NCI-H460 (cell line): ENCODE results near the gene IQCE. TPM values are rescaled to one million over a fixed set of nuclear protein-coding genes. Genes with fewer than 3 reads are reported as not detected.
"Not testable (repeated sequence)": the region's sequence is repeated elsewhere in the genome, so short reads cannot be mapped to it uniquely, and the experiment has no call there.

Experiments used
- DNase-seq: peaks from one replicate; pipeline ENCODE4 v3.0.0-alpha.2; 2016; ENCODE audit warnings: low read depth; ENCODE audit errors: extremely low read depth
- total RNA-seq: library from RNA; depleted of rRNA; stranded (reverse); fragments of >200 nt; shearing (Covaris generic); gene quantifications from 2 replicates; pipeline ENCODE4 v1.2.3, GENCODE V29; 2014

IQCE gene
- total RNA-seq, 1 experiment from 2014 or later: 9.2 TPM

GRCh38 chr7:2596464-2597272, 37.9 kb downstream of the IQCE start:
- DNase-seq: no peak

DNA sequence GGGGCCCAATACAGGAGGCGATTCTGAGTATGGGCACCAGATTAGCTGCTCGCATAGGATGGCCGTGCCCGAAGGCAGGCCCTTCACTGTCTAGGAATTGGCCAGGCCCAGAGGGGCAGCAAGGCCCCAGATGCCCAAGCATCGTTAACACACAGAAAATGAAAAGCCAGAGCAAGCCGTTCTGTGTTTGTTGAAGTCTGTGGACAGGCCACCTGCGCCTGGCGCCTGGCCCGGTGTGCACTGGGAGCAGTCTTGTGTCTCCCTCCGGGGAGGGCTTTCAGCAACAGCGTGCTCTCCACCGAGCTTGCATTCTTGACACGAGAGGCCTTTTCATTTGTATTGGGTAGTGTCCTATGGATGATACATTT, 38.5 kb downstream of the IQCE start:
- no peak for DNase-seq

- DNase-seq: no peak
These were observed 39.5 kb downstream of the IQCE start for GRCh38 chr7:2598154-2598823.

GRCh38 chr7:2601065-2601464, 42.3 kb downstream of the IQCE start:
- DNase-seq: no peak

GRCh38 chr7:2601907-2602306, 43.1 kb downstream of the IQCE start:
- no peak for DNase-seq

DNA sequence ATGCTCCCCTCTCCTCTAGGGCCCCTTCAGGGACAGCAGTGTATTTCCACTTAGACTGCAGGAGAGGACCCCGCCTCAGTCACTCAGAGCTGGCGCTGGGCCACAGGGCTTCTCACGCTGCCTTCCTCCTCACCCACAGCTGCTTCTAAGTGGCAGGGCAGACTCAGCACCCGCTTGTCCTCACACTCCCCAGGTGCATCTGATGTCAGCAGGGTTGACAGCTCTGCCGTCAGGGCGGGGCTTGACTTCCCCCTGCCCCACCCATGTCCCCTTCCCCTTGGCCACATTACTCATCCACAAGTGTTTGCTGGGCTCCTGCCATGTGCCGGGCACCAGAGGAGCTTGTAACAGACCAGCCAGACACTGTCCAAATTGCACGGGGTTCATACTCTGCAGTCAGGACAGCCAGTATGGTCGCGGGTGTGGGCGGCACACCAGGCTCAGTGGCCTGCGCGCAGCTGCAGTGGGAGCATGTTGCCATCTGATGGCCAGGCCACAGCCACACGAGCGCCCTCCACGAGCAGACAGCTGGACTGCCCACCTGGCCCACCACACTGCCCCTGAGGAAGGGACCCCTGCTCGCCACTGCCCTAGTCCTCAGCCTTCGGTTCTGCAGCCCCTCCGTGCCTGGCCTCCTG, 43.7 kb downstream of the IQCE start:
- no peak for DNase-seq

DNA sequence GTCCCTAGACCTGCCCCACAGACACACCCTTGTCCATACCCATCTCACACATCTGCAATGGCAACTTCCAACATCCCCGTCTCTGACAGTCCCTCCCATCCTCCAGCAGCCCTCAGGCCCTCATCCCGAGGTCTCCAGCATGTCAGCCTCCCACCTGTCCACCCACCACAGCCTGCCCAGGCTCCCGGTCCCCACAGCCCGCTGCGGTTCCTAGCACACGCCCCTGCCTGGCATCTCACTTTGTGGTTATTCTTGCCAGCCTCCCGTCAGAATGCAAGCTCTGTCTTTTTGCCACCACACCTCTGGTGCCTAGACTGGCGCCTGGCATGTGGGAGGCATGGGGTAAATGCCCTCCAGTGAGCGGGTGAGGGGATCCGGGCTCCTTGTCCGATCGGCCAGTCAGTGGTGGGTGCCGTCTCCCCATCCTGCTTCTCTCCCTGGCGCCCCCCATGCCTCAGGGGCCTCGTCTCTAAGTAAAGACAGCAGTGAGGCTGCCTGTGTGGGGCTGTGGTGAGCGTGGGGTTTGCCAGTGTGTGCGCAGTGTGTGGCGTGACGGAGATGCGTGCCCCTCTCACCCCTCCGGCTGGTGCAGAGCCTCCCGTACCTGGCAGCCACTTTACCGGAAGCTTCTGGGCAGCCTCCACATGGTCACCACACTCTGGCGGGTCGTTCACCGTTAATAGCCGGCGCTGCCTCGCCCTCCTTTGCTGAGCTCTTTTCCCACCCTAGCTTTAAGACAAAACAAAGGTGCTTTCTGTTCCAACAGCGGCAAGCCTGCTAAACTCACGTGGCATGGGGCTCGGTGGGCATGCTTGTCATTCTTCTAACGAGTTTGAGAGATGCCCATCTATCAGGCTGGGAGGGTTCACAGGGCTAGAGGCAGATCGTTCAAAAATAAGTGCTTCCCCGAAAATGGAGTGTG, 44.5 kb downstream of the IQCE start:
- no peak for DNase-seq

GRCh38 chr7:2604608-2605174, 45.9 kb downstream of the IQCE start:
- no peak for DNase-seq

DNA sequence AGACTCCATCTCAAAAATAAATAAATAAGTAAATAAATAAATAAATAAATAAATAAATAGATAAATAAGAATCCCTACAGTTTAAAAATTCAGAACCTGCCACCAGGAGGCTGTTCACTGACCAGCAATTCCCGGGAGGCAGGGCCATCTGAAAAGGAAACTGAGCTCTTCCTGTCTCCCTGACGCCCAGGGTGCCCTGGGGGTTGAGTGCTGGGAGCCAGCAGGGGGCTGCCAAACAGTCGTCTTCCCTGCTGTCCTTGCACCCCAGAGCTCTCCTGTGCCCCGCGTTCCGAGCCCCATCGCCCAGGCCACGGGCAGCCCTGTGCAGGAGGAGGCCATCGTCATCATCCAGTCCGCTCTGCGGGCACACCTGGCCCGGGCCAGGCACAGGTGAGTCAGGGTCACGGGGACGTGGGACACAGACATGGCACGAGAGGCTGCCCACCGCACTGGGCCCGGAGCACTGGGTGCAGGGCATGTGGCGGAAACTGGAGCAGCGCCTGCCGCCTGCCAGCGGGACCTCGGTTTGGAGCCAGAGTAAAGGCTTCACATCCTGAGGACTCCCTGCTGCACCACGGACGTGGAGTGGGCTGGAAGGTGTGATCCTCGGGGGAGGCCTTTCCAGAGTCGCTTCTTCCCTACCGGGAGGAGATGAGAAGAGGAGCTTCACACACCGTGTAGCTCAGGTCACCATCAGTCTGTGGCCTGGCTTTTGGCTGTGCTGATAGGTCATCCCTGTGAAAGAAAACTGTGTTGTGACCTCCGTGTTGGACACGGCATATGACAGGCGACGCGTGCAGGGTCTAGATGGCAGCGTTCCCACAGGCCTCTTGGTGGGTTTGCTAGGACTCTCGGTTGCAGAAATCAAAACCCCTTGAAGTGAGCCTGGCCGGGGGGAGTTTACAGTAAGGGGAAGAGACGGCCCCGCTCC, 47.1 kb downstream of the IQCE start:
- DNase-seq: no peak

- no peak for DNase-seq
These were observed 47.8 kb downstream of the IQCE start for GRCh38 chr7:2606539-2606936.

GRCh38 chr7:2607122-2607922, 48.5 kb downstream of the IQCE start:
- no peak for DNase-seq

DNA sequence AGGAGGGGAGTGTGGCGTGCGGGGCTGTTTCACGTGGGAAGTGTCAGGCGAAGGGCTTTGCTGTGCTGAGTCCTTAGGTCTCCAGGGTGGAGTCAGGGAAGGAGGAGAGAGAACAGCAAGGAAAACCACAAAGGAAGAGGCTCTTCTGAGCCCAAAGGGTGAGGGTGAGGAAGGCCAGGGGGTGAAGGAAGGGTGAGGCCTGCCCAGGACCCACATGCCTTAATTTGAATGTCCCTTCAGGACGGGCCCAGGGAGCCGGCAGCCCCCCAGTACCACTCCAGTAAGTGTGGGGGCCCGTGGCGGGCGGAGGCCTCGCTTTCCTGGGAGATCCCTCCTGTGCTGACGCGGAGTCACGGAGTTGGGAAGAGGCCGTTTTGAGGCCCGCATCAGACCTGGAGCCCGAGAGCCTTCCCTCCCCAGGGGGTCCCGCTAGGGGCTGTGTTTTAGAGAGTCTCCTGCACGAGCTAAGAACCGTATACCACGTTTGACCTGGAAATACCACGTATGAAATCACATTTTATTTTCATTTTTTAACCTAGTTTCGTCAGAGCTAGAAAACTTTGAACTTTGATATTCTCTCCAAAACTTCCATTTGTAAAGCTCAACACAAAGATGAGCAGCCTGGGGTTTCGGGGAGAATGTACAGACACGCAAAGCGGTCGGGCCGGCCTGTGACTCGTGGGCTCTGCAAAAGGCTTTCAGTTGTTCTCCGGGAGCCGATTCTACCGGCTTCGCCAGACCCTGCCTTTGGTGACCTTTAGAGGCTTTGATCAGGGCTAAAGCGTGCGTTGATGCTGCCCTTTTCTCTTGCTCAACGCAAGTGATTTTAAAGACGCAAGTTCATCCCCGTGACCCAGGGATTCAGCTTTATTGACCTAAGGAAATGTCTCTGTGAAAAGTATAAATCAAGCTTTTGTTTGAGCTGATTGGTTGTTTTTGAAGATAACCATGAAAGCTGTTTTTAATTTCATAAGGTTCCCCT, 49.4 kb downstream of the IQCE start:
- no peak for DNase-seq

DNA sequence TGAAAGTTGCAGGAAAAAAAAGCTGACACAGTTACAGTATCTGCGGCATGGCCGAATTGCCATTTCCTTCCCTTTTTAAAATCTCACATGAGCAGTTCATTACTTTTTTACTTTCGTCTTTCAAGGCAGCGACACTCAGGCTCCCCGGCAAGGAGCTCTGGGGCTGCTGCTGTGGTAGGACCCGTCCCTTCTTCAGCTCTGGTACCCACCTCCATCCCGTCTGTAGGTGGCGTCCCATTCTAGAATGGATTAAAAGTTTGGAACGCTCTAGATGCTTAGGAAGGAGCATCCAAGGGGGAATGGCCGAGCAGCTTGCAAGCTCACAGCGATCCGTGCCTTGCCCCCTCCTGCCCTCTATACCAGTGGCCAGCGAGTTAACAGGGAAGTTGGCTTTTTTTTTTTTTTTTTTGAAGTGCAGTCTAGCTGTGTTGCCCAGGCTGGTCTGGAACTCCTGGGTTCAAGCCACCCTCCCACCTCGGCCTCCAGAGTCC, 50.2 kb downstream of the IQCE start:
- no peak for DNase-seq

DNA sequence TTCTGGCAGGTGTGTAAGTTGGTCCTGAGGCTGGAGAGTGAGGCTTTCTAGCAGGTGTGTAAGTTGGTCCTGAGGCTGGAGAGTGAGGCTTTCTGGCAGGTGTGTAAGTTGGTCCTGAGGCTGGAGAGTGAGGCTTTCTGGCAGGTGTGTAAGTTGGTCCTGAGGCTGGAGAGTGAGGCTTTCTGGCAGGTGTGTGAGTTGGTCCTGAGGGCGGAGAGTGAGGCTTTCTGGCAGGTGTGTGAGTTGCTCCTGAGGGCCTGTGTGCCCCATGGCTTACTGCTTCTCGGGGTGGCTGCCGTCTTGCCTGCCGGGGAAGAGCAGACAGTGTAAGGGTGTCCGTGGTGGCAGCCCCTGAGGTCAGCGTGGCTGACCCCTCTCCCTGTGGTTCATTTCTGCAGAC, 50.9 kb downstream of the IQCE start:
- DNase-seq: not testable (repeated sequence)

- DNase-seq: no peak
These were observed 51.7 kb downstream of the IQCE start for GRCh38 chr7:2610466-2610865.

DNA sequence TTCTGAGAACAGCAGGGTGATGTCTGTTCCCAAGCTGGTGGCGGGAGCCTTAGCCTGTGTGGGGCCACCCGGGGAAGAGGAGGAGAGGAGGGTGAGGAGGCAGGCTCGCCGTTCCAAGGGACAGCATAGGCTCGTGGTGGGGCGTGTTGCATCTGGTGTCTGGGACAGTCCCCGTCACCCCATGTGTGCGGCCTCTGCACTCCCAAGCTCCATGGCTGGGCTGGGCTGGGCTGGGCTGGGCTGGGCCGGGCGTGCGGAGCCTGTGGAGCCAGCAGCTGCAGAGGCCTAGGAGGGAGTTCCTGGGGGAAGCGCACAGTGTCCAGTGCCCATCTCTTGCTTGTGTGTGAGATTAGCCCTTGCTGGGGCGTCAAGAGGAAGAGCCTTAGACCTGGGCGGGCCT, 52.1 kb downstream of the IQCE start:
- no peak for DNase-seq

DNA sequence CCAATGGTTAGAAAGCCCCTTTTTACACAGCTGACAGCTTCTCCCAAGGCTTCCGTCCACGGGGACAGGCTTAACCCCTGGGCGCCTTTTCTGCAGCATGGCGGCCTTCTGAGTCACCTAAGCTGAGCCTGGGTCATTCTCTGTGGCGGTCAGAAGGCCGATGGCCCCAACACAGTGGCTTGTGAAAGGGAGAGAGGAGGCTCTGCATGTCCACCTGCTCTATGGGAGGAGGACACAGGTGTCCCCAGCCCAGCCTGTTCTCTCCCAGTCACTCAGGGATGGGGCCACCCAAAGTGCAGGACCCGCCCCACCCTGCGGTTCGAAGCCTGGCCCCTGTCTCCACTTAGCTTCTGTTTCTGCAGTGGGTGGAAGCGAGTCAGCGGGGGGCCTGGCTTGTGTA, 52.6 kb downstream of the IQCE start:
- DNase-seq: no peak
